A549 treated with CpdA at 1 μM for 4 hours (cell line): ENCODE data around the gene GPR32. TPM values are rescaled to one million over a fixed set of nuclear protein-coding genes. Genes with fewer than 3 reads are reported as not detected.

Experiments
- total RNA-seq: library from RNA; stranded (reverse); fragments of 200-300 nt; extraction: Qiagen RNA extraction; gene quantifications from 5 replicates; pipeline ENCODE4 v1.2.3, GENCODE V29; 2022; ENCODE audit warnings: low read depth

GPR32 gene
- not detected in 5 replicates for total RNA-seq

DNA sequence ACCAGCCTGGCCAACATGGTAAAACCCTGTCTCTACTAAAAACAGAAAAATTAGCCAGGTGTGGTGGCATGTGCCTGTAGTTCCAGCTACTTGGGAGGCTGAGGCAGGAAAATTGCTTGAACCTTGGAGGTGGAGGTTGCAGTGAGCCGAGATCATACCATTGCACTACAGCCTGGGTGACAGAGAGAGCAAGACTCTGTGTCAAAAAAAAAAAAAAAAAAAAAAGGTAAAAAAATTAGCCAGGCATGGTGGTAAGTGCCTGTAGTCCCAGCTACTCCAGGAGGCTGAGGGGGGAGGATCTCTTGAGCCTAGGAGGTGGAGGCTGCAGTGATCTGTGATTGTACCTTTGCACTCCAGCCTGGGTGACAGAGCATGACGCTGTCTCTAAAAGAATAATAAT, at the start of gene GPR32:
Gene GPR32 (plus strand): TSS at position 301 of the 400 bp plus-strand sequence. CDS start 137 bp downstream, outside the sequence.

DNA sequence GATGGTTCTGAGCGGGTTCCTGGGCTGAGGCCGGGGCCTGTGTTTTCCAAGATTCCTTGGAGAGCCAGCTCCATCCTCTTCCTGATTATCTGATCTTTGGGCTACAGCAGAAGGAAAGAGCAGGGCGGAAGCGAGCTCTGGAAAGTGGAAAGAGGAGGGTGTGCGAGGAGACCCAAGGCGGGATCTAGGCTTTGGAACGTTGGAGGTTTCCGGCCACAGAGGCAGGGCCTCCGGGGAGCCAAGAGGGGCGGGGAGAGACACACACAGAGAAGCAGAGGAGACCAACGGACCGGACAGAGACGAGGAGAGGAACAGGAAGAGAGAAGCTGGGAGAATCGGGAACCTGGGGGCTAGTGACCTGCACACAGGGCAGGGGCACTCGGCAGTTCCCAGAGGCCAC, 47.2 kb upstream of the GPR32 start, which contains the start of gene CLEC11A:
Gene CLEC11A (plus strand): TSS at position 296 of the 400 bp plus-strand sequence. CDS start 162 bp downstream, outside the sequence.

DNA sequence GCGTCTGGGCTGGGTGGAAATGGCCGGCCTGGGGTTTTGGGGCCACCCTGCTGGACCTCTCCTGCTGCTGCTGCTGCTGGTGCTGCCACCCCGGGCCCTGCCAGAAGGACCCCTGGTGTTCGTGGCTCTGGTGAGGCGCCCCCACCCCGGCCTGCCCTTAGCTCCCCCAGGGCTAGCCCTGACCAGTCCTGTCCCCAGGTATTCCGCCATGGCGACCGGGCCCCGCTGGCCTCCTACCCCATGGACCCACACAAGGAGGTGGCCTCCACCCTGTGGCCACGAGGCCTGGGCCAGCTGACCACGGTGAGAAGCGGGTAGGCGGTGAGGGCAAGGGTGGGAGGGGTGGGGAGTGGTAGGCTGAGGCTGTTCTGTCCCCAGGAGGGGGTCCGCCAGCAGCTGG, 20.1 kb downstream of the GPR32 start, which contains the start of gene ACP4:
Gene ACP4 (plus strand): TSS at position 20 of the 400 bp plus-strand sequence. CDS start 0 bp downstream, at position 20.

Other genes starting within 250 kb of the GPR32 start
- 0.31 to 0.76 TPM (median 0.60 TPM) in 5 replicates for gene LRRC4B, start 202.0 kb upstream of the GPR32 start, total RNA-seq
- gene SYT3, start 130.6 kb upstream of the GPR32 start, total RNA-seq: 0.36 to 0.76 TPM (median 0.51 TPM) in 5 replicates
- gene C19orf81, start 121.0 kb upstream of the GPR32 start, total RNA-seq: 4.4 to 11.2 TPM (median 9.5 TPM) in 5 replicates
- 0.07 to 0.35 TPM (median 0.20 TPM) in 5 replicates for gene SHANK1, start 50.7 kb upstream of the GPR32 start, total RNA-seq
- 5.1 to 9.7 TPM (median 9.2 TPM) in 5 replicates for gene CLEC11A, start 47.1 kb upstream of the GPR32 start, total RNA-seq
- not detected in 5 replicates for gene ACP4, start 20.0 kb downstream of the GPR32 start, total RNA-seq
- gene KLK1, start 53.3 kb downstream of the GPR32 start, total RNA-seq: 0.10 to 0.41 TPM (median 0.16 TPM) in 3 of 5 replicates, not detected in the others
- gene KLK15, start 63.1 kb downstream of the GPR32 start, total RNA-seq: not detected in 5 replicates
- not detected in 5 replicates for gene KLK3, start 84.5 kb downstream of the GPR32 start, total RNA-seq
- gene KLK2, start 103.0 kb downstream of the GPR32 start, total RNA-seq: 0.03 TPM in 1 of 5 replicates, not detected in the others
- gene KLK4, start 140.9 kb downstream of the GPR32 start, total RNA-seq: 0.14 to 0.22 TPM in 2 of 5 replicates, not detected in the others
- gene KLK5, start 182.6 kb downstream of the GPR32 start, total RNA-seq: 0.17 TPM in 1 of 5 replicates, not detected in the others
- 0.21 to 0.82 TPM (median 0.33 TPM) in 4 of 5 replicates, not detected in the other for gene KLK6, start 199.1 kb downstream of the GPR32 start, total RNA-seq
- gene KLK7, start 213.5 kb downstream of the GPR32 start, total RNA-seq: 0.03 TPM in 1 of 5 replicates, not detected in the others
- gene KLK8, start 231.1 kb downstream of the GPR32 start, total RNA-seq: not detected in 5 replicates
- 0.19 to 0.34 TPM (median 0.32 TPM) in 5 replicates for gene KLK10, start 249.2 kb downstream of the GPR32 start, total RNA-seq